Body of pancreas (tissue), 4 donors: ENCODE data around the gene GMPPB.

Experiments
- CTCF ChIP-seq, 7 experiments: fragments of 450-650 bp in 4 of 7; fragments of 200-600 bp in 3 of 7; sonication (generic) in 3 of 7; IDR thresholded peaks; one replicate each; pipeline ENCODE4 v1.5.1; 2016 to 2019; ENCODE audit warnings: antibody characterized with exemption in 7 of 7
- POLR2A ChIP-seq, 3 donors: fragments of 450-650 bp; IDR thresholded peaks; one replicate each; pipeline ENCODE4 v1.6.1; 2016; ENCODE audit warnings: antibody characterized with exemption in 3 of 3, mild to moderate bottlenecking in 2 of 3

DNA sequence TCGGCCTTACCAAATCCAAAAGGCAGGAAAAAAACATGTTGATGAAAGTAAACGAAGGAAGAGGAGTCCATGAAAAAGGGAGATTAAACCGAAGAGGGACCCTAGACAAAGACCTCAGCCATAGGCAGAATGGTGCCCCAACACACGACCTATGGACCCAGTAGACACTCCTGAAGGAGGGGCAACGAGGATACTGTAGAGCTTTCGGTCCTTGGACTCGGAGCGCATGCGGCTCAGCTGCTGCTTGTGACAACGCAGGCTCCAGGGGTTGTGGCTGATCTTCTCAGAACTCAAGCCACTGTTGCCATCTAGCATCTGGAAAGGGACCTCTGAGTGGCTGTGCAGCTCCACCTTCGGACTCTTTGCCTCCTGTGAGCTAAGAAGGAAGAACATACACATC, 8.8 kb upstream of the GMPPB start:
- TF ChIP-seq CTCF (IDR thresholded peaks at IDR 0.05) = no peak
- no peak for TF ChIP-seq POLR2A (IDR thresholded peaks at IDR 0.05)
